ENCODE results near the gene RPL6.

RPL6 gene

GRCh38 chr12:112430929-112431328, 21.5 kb upstream of the RPL6 start:
- no peak for TF ChIP-seq CTCF (IDR thresholded peaks at IDR 0.05; ENCODE audit: extremely low read depth, insufficient read depth, missing control alignments)
- no peak for DNase-seq (ENCODE audit: low spot score)
- in situ Hi-C loops (cut with MboI; ENCODE audit: low pct_unique_long_range_greater_than_20kb, low sequenced_read_pairs, unreplicated experiment): no loop called here

- no peak for TF ChIP-seq CTCF (IDR thresholded peaks at IDR 0.05; ENCODE audit: extremely low read depth, insufficient read depth, missing control alignments)
- in situ Hi-C loops (cut with MboI; ENCODE audit: low pct_unique_long_range_greater_than_20kb, low sequenced_read_pairs, unreplicated experiment): no loop called here
- no peak for DNase-seq (ENCODE audit: low spot score)
Measured at GRCh38 chr12:112427760-112428159, 18.4 kb upstream of the RPL6 start.

- in situ Hi-C loops (cut with MboI; ENCODE audit: low pct_unique_long_range_greater_than_20kb, low sequenced_read_pairs, unreplicated experiment): no loop called here
- no peak for DNase-seq (ENCODE audit: low spot score)
- TF ChIP-seq CTCF (IDR thresholded peaks at IDR 0.05; ENCODE audit: extremely low read depth, insufficient read depth, missing control alignments): no peak
Measured at GRCh38 chr12:112425582-112426382, 16.4 kb upstream of the RPL6 start.

- TF ChIP-seq CTCF (IDR thresholded peaks at IDR 0.05; ENCODE audit: extremely low read depth, insufficient read depth, missing control alignments): no peak
- in situ Hi-C loops (cut with MboI; ENCODE audit: low pct_unique_long_range_greater_than_20kb, low sequenced_read_pairs, unreplicated experiment): no loop called here
- DNase-seq (ENCODE audit: low spot score): no peak
Measured at GRCh38 chr12:112424126-112424525, 14.7 kb upstream of the RPL6 start.

GRCh38 chr12:112422531-112422930, 13.1 kb upstream of the RPL6 start:
- TF ChIP-seq CTCF (IDR thresholded peaks at IDR 0.05; ENCODE audit: extremely low read depth, insufficient read depth, missing control alignments): no peak
- no peak for DNase-seq (ENCODE audit: low spot score)
- in situ Hi-C loops (cut with MboI; ENCODE audit: low pct_unique_long_range_greater_than_20kb, low sequenced_read_pairs, unreplicated experiment): no loop called here

- in situ Hi-C loops (cut with MboI; ENCODE audit: low pct_unique_long_range_greater_than_20kb, low sequenced_read_pairs, unreplicated experiment): no loop called here
- TF ChIP-seq CTCF (IDR thresholded peaks at IDR 0.05; ENCODE audit: extremely low read depth, insufficient read depth, missing control alignments): no peak
- no peak for DNase-seq (ENCODE audit: low spot score)
Measured at GRCh38 chr12:112421363-112421762, 12.0 kb upstream of the RPL6 start.

Measured in GM13977 (cell line).